ENCODE results near the gene KLC4.

Gene KLC4

DNA sequence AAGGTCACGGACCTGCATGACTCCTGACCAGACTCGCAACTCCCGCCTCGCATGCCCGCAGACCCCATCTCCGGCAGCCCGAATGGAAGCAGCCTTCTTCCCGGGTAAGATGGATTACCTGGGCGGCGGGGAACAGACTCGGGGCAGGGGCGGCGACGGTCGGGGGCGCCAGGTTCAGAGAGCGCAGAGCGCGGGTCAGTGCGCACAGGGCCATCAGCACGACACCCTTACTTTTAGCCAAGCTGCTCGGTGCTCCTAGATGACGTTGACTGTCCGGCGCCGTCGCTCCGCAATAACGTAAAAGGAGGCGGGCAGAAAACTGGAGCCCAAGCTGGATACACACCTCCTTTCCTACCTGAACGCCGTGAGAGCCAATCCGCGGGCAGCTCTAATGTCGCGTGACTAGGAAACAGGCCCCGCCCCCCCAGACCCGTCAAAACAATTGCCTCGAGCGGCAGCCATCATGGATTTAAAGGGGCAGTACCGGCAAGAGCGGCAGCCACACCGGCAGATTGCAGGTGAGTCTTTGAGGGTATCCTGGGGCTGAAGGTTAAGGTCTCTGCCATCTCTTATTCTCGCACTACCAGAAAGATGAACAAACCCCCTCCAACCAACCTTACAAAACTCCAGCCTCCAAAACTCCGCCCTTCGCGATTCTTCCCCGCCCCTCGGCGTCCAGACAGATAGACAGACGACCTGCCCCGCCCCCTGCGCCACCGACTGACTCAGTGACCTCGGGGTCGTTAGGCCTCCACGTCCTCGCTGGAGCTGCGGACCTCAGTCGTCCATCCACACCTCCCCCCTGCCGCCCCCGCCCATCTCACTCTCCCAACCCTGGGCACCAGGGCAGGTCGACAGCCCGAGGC, at the start of gene KLC4, which contains the start of gene MRPL2:
Gene KLC4 (plus strand): TSS at position 464 of the 866 bp plus-strand sequence. CDS start 1,705 bp downstream, outside the sequence.
Gene MRPL2 (minus strand): TSS at position 267 of the 866 bp plus-strand sequence. CDS start 53 bp downstream, at position 214.
- peak; percentile 97 for DNase-seq

DNA sequence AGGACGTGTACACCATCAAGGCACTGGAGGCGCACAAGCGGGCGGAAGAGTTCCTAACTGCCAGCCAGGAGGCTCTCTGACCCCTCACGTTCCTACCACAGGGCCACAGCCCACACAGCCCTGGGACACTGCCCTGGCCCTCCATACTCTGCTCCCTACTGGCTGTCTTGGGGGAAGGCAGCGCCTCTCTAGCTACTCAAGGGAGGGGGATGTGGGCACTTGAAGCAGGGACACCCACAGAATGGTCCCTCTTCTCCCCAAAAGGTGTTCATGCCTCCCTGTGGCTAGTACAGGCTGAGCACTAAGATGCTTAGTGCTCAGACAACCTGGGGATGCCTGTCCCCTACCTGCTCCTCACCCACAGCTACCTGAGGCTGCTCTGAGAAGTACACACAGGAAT, 48.2 kb upstream of the KLC4 start:
- DNase-seq, result no peak

DNA sequence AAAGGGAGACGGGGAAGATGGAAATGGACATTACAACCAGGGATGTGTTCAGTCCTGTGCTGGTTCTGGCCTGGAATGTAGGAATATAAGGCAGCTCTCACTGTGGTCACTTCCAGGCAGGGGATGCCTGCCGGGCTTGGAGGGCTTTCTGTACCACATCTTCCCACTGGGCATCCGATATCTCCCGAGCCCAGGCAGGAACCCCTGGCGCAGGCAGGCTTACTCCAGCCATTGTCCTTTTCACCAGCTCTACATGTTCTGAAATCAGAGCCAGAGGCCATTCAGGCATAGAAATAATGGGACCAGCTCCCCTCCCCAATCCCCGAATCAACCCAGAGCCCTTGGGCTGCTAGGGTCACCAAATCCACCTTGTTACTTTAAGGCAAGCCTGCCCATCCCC, 47.1 kb upstream of the KLC4 start:
- no peak for DNase-seq

DNA sequence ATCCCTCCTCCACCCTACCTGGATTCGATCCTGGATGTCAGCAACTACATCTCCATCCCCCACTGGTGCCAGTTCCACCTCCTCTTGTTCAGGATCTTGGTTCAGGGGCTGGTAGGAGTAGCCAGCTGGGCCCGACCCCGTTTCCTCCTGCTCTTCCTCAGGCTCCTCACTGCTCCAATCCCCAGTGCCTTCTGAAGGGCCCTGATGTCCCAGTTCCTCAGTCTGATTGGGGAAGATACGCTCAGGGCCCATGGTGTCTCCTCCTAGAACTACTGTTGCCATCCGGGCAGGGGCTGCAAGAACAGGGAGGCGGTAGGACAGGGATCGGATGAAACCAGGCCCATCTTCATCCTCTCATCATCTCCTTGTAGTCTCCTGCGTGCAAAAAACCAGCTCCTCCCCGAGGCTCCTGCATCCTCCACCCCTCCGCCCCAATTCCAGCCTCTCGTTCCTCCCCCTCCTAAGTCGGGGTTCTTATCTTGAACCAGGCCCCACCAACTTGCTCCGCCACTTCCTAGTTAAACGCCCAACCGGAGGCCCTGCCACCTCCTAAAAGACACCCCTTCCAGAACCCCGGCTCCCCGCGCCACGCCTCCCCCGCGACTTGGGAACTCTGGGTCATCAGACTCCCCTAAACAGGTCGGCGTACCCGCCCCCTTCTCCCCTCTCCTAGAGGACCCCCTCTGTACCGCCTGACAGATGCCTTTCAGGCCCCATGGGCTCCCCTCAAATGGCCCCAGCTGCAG, 46.2 kb upstream of the KLC4 start:
- no peak for DNase-seq

DNA sequence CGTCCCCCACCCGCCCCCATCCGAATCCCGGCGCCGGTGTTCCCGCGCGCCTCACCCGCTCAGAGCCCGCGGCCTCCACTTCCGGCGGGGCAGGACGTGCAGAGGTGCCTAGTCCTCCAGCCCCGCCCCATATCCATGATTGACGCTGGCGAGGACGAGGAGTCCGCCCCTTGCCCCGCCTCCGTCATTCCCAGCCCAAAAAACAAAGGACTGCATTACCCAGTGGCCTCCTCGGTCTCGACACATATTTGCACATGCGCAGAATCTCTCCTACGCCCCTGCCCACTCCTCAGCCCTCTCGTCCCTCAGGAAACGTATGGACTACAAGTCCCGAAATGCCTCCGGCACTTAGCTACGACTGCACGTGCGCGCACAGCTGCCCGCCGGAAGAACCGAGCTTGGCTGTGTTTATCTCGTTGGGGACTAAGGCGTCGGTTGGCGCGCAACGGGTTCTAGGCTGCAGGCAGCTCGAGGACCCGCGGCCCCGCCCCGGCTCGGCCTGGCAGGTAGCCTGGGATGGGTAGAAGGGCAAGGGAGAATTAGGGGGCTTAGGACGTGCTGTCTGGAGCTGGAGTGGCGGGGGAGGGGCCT, 45.5 kb upstream of the KLC4 start, which contains the start of the genes KLHDC3 and MEA1:
Gene KLHDC3 (plus strand): TSS at position 407 of the 591 bp plus-strand sequence. CDS start 2,944 bp downstream, outside the sequence.
Gene MEA1 (minus strand): TSS at position 104 of the 591 bp plus-strand sequence. CDS start 133 bp downstream, outside the sequence.
- DNase-seq, result peak; percentile 96

DNA sequence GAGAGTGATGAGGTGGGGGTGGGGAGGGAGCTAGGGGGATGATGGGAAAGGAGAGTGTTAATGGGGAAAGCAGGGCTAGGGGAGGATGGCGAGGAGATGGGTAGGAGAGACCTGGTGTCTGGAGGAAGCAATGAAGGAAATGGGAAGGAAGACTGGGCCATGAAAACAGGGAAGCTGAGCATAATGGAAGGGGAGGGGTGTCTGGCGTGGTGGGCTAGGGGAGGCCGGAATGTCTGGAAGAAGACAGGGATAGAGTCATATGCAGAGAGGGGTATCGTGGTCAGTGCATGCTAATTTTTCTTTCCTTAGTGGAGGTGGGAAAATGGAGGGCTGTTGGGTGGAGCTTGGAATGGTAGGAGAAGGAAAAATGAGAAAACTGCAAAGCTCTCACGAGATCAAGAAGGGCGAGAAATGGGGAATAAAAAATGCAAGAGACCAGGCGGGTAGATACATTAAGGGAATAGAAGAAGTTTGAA, 45.0 kb upstream of the KLC4 start:
- no peak for DNase-seq

DNA sequence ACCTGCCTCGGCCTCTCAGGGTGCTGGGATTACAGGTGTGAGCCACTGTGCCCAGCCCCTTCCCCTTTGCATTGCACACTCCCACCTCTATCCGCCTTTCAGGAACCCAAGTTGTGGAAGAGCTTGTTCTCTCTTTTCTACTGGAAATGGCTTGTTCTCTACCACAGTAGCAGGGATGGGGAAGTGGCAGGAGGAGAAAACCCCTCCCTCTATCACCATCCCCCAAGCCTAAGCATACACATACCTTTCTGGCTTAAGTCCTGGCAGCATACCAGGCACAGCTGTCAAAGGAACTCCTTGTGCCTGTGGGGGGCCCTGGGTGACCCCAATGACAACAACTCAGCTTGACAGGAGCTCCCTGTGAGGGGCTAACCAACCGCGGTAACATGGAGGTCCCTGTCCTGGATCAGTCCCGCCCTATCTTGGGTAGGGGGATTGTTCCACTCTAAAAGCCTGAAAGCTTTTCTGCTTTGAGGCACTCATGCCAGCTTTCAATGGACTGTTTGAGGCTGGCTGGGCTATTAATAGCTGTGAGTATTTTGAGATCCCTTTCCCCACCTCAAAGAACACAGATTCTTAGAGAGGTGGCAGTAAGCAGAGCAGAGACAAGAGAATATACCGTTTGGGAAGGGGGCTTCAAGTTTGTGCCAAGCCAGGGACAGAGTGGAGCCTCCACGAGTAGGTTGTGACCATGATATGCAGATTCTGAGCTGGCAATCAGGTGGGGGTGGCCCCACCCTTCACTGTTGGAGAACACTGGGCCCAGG, 43.1 kb upstream of the KLC4 start:
- no peak for DNase-seq

DNA sequence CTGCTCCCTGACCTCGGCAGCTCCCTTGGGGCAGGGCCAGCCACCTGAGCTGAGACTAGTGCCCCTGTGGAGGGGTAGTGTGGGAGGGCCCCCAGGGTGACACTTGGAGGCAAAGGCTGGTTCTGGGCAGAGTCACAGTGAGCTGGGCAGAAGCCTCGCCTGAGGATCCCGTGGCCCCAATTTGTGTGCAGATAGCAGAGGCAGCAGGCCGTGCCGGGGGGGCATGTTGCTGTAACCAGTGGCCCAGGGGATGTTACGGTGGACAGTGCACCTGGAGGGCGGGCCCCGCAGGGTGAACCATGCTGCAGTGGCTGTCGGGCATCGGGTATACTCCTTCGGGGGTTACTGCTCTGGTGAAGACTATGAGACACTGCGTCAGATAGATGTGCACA, 42.5 kb upstream of the KLC4 start:
- DNase-seq, result no peak

DNA sequence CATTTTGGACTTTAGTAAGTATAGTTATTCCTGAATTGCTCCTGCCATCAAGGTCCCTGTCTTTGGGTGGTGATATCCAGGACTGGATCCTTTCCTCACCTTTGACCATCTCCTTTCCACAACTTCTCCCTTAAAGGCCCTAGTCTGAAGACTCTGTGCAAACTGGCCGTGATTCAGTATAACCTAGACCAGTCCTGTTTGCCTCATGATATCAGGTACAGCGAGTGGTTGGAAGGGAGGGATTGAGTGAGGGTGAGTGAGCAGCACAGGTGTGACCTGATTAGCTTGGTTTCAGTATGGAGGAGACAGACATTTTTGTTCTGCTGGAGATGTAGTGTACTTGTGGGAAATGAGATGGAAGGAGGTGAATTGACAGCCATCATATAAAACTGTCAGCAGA, 40.3 kb upstream of the KLC4 start:
- no peak for DNase-seq

DNA sequence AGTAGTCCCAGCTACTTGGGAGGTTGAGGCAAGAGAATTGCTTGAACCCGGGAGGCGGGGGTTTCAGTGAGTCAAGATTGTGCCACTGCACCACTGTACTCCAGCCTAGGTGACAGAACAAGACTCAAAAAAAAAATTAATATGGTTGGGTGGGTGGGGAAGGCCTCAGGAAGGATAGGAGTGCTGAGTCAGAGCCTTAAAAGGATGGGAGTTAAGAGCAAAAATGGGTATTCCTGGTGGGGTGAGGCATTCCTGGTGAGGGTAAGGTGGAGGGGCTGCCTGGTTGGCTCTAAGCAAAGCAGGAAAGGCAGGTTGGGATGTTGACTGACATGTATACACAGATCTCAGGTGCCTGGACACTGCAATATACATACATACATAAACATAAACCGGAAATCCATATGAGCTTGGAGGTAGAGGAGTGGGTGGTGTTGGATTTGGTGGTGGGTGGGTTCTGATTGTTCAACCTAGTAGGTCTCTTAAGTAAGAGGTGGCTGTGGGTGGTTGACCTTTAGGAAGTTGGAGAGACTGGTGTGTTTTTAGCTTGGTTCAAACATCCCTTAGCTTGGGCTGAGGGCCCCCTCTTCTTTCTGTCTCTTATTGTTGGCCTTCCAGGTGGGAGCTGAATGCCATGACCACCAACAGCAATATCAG, 39.3 kb upstream of the KLC4 start:
- no peak for DNase-seq

DNA sequence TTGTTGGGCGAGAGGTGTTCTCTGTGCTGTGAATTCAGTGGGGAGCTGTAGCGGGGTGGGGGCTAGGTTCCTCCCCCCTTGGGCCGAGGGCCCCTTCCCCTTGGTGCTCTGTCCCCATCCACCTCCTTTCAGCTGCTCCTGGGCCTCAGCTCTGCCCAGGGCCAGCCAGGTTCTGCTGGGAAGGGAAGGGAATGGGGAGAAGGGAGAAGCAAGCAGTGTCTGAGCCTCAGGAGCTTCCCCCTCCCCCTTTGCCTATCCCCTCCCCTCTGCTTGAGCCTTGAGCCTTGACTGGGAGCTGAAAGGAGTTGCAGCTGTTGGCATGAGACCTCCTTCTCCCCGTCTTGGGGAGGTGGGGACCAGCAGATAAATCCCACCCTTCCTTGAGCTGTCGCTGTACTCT, 38.6 kb upstream of the KLC4 start:
- DNase-seq, result no peak

DNA sequence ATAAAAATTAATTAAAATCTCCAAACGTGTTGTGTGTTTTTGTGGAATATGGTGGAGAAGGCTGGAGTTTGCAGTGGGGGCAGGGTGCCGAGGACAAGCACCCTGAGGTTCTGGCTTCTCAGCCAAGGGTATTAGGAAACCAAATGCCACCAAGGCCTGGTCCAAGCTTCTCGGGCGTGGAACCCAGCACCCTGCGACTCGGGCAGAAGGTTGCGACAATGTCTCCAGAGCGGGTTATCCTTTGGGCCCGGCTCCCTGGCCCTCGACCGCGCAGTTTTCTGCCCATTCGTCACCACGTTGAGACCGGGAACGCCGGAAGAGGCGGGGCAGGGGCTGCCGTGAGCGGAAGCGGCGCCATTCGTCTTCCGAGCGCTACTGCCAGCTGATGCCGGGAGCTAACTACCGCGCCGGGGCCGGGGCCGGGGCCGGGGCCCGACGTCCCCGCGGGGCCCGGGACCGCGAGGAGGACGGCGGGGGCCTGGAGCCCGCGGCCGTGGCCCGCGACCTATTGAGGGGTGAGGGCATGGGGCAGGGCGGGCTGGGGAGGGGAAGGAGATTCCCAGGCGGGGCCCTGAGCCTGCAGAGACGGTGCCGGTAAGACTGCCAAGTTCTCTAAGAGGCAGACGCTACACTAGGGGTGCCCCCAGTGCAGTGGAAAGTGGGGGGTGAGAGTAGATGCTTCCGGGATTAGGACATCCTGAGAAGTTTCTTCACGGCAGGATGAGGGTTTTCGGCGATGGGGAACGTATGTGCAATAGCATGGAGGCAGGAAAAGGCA, 38.0 kb upstream of the KLC4 start, which contains the start of gene RRP36:
Gene RRP36 (plus strand): TSS at position 354 of the 778 bp plus-strand sequence. CDS start 32 bp downstream, at position 386.
- peak; percentile 86 for DNase-seq

DNA sequence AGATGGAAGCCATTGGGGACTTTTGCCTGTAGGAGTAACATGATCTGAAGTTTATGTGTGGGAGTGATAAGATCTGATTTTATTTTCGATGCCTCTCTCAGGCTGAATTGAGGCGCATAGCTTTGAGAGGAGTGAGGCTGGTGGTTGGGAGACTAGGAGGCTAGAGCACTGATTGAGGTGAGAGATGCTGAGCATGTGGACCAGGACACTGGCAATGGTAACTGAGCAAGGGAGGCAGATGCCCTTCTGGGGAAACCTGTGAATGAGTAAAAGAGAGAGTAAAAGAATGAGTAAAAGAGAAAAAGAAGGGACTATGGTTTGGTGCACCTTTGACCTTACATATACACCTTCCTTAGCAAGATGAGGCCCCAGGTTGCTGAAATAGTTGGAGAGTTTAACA, 35.0 kb upstream of the KLC4 start:
- DNase-seq, result no peak

DNA sequence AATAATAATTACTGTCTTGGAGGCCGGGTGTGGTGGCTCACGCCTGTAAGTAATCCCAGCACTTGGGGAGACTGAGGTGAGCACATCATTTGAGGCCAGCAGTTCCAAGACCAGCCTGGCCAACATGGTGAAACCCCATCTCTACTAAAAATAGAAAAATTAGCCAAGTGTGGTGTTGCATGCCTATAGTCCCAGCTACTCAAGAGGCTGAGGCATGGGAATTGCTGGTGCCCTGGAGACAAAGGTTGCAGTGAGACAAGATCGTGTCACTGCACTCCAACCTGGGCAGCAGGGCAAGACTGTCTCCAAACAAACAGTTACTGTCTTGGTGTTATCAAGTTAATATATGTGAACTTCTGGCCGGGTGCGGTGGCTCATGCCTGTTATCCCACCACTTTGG, 33.1 kb upstream of the KLC4 start:
- DNase-seq, result no peak

DNA sequence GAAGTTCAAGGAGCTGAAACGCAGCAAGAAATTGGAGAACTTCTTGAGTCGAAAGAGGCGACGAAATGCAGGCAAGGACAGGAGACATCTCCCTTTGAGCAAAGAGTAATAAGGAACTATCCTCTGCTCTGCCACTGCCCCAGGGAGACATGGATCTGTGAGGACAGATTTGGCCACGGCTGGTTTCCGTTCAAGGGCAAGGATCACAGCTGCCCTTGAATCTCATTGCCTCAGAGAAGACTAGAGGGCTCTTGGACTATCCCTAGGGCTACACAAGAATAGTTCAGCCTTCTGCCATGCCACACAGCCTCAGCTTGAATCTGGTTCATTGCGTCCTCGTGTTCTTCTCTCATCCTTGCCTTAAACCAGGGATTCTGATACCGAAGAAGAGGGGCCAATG, 30.3 kb upstream of the KLC4 start:
- no peak for DNase-seq

DNA sequence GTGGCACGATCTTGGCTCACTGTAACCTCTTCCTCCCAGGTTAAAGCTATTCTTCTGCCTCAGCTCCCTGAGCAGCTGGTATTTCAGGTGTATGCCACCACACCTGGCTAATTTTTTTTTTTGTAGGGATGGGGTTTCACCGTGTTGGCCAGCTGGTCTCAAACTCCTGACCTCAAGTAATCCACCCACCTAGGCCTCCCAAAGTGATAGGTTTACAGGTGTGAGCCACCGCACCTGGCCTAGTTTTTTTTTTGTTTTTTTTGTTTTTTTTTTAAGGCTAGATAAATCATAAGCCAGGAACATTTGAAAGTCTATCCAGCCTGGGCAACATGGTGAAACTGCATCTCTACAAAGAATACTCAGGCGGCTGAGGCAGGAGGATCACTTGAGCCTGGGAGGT, 27.1 kb upstream of the KLC4 start:
- no peak for DNase-seq

DNA sequence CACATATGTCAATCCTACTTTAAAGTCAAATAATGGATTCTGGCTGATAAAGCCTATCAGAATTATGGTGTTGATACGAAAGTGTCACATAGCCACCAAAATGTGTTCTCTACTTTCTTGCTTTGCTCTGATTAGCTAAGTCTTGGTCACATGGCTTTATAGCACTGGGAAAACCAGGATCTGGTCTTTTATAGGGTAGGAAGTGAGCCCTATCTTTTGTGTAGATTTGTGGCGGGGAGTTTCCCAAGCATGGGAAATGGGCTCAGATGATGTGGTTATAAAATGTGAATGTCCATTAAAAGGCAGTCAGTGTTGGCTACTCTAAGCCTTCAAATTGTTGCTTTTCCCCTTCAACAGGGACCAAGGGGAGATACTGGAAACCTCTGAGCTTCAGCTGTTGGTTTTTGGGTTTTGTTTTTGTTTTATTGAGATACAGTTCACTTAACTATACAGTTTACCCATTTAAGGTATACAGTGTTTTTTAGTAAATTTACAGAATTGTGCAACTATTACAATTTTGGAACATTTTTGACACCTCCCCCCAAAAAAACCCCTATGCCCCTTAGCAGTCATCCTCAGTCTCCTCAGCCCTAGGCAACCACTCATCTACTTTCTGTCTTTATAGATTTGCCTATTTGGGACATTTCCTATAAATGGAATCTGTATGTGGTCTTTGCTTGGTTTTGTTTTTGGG, 25.8 kb upstream of the KLC4 start:
- DNase-seq, result no peak

DNA sequence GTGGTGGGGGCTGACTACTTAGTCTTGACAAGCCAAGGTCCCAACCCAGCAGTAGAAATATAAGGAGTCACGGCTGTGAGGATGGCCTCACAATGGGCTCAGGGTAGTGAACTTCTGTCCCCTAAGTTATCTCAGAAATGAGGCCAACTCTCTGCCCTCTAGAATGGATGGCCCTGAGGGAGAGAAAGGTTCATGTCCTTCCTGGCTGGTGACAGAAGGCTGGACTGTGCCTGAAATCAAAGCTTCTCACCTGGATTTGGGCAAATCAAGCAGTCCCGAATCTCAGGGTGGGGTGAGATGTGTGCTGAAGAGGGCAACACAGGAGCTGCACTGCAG, 25.3 kb upstream of the KLC4 start:
- no peak for DNase-seq

DNA sequence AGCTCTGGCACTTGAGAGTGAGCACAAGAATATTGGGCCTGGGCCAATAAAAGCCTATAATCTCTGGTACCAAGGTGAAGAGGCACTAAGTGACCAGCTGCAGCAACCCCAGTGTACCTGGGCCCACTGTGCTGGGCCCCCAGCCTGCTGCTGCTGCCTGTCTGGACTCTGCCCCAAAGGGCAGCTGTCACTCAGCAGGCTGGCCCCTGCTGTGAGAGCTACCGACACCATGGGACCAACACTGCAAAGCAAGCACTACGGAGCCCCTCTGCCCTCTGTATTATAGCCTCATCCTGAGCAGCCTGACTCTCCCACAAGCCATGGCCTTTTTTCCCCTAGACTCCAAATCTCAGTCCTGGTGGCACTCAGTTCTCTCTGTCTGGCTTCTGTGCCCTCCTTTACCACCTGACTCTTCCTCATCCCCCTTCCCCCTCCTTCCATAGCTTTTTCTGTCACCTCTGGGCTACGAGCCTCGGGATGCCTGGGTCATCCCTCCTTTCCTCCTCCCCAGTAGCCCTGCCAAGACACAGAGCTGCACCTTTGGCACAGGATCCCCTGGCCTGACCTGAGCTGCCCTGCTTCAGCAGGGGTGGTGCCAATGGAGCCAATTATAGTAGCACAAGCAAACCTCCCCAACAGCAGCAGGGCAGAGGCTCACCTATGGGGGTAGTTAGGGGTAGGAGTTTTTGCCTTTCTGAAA, 23.8 kb upstream of the KLC4 start:
- no peak for DNase-seq

DNA sequence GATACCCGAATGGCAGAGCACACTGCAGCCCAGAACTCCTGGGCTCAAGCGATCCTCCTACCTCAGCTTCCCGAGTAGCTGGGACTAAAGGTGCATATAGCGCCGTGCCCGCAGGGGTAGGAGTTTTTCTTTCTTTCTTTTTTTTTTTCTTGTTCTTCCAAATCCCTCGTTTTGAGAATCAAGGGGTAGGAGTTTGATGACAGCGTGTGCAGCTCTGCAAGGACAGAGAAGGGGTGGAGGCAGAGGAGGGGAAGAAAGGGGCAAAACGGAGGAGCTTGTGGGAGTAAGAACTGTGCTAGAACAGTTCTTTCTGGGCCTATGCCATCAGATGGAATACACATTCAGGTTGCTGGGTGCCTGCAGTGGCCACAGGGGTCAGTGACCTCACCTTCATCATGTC, 22.7 kb upstream of the KLC4 start:
- no peak for DNase-seq
